Endothelial cell of umbilical vein (primary cell): ENCODE measurements around the gene MED27. TPM values are rescaled to one million over a fixed set of nuclear protein-coding genes. Genes with fewer than 3 reads are reported as not detected.

ENCODE experiments used
- BruUV-seq: library from RNA; stranded (reverse); fragments of 400-500 nt; replicated peaks from 2 replicates; lab custom pipeline; 2021; lab: Mats Ljungman, UMichigan
- CTCF ChIA-PET: fragments of 300-600, 350-600 bp; sonication (Branson Sonifier 250); formaldehyde crosslinking; loops from one replicate; lab custom pipeline; 2021; ENCODE audit warnings: antibody characterized with exemption, inconsistent platforms; lab: Charles Lee
- POLR2A ChIA-PET: fragments of 300-600, 350-600 bp; sonication (Branson Sonifier 250); formaldehyde crosslinking; loops from one replicate; lab custom pipeline; 2021; ENCODE audit warnings: antibody characterized with exemption, inconsistent platforms; lab: Charles Lee
- DNase-seq: peaks from one replicate; pipeline ENCODE4 v3.0.0-alpha.2; 2011; ENCODE audit warnings: low read depth, low spot score
- FAIRE-seq: peaks from 2 replicates; lab custom pipeline; 2011; peaks lifted over from hg19 to GRCh38; lab: Jason Lieb, UNC
- H2AFZ ChIP-seq: 2 replicates; pipeline ENCODE4 v1.6.0; 2012; ENCODE audit warnings: low read depth, low read length, control low read depth, inconsistent platforms
- H3K27ac ChIP-seq: 2 replicates; pipeline ENCODE4 v1.5.1; 2011; ENCODE audit warnings: low read depth, mild to moderate bottlenecking, control low read depth, low read length, moderate library complexity; ENCODE audit not compliant: insufficient read depth
- H3K27me3 ChIP-seq, 2 experiments: 2 replicates each; pipeline versions ENCODE4 v1.6.0 to v1.6.1; 2011; ENCODE audit warnings: low read length in 2 of 2, mixed read lengths in 1 of 2; ENCODE audit not compliant: control insufficient read depth in 2 of 2, insufficient read depth in 2 of 2
- H3K36me3 ChIP-seq, 2 experiments: 2 replicates in 1 of 2; 3 replicates in 1 of 2; pipeline ENCODE4 v1.5.1; 2011; ENCODE audit warnings: low read length in 2 of 2, mild to moderate bottlenecking in 1 of 2, moderate library complexity in 1 of 2; ENCODE audit not compliant: control insufficient read depth in 2 of 2, insufficient read depth in 2 of 2; ENCODE audit errors: extremely low read depth in 1 of 2
- H3K4me1 ChIP-seq: 3 replicates; pipeline ENCODE4 v1.5.1; 2011; ENCODE audit warnings: mild to moderate bottlenecking, low read length; ENCODE audit not compliant: control insufficient read depth, insufficient read depth; ENCODE audit errors: extremely low read depth
- H3K4me2 ChIP-seq: 2 replicates; pipeline ENCODE4 v1.6.1; 2011; ENCODE audit warnings: low read length, control low read depth, mixed read lengths; ENCODE audit not compliant: insufficient read depth
- H3K4me3 ChIP-seq, 3 experiments: fragments of 200-600 bp in 1 of 3; sonication (generic), shearing (Covaris generic) in 1 of 3; replicated peaks in 1 of 3; 2 replicates each; pipeline ENCODE4 v1.5.1; 2011 to 2016; ENCODE audit warnings: control low read depth in 3 of 3, low read length in 3 of 3, mild to moderate bottlenecking in 2 of 3, inconsistent platforms in 1 of 3, low read depth in 1 of 3, moderate library complexity in 1 of 3; ENCODE audit not compliant: insufficient read depth in 1 of 3
- H3K79me2 ChIP-seq: 2 replicates; pipeline ENCODE4 v1.6.0; 2012; ENCODE audit warnings: low read length, inconsistent platforms; ENCODE audit not compliant: control insufficient read depth, insufficient read depth
- H3K9ac ChIP-seq: replicated peaks from 2 replicates; pipeline ENCODE3; 2011; ENCODE audit warnings: low read length, control low read depth; ENCODE audit not compliant: insufficient read depth; ENCODE audit errors: extremely low read depth
- H3K9me1 ChIP-seq: replicated peaks from 3 replicates; pipeline ENCODE4 v1.6.0; 2011; ENCODE audit warnings: mild to moderate bottlenecking, low read length; ENCODE audit not compliant: control insufficient read depth, insufficient read depth; ENCODE audit errors: extremely low read depth
- H3K9me3 ChIP-seq: replicated peaks from 2 replicates; pipeline ENCODE4 v1.5.1; 2012; ENCODE audit warnings: low read length, inconsistent platforms; ENCODE audit not compliant: control insufficient read depth, insufficient read depth
- H4K20me1 ChIP-seq: replicated peaks from 2 replicates; pipeline ENCODE3; 2011; ENCODE audit warnings: mild to moderate bottlenecking, low read length; ENCODE audit not compliant: control insufficient read depth, insufficient read depth; ENCODE audit errors: extremely low read depth
- EZH2 ChIP-seq: IDR thresholded peaks from 2 replicates; pipeline ENCODE4 v1.6.1; 2012; ENCODE audit warnings: borderline replicate concordance, low read depth, mild to moderate bottlenecking, moderate library complexity, low read length, inconsistent platforms; ENCODE audit not compliant: severe bottlenecking
- FOS ChIP-seq: IDR thresholded peaks from 2 replicates; pipeline ENCODE4 v1.6.1; 2011; ENCODE audit warnings: mild to moderate bottlenecking, low read length, moderate library complexity, borderline replicate concordance; ENCODE audit not compliant: insufficient read depth
- GATA2 ChIP-seq: IDR thresholded peaks from 2 replicates; pipeline ENCODE4 v1.7.0; 2011; ENCODE audit warnings: low read depth, mild to moderate bottlenecking, moderate library complexity, mixed read lengths, low read length; ENCODE audit not compliant: insufficient read length, insufficient read depth
- JUN ChIP-seq: IDR thresholded peaks from 2 replicates; pipeline ENCODE4 v1.6.1; 2011; ENCODE audit warnings: borderline replicate concordance, low read depth; ENCODE audit not compliant: insufficient read length, insufficient read depth
- MYC ChIP-seq: IDR thresholded peaks from one replicate; pipeline ENCODE4 v1.6.1; 2011; ENCODE audit warnings: mild to moderate bottlenecking, low read depth, low read length
- POLR2A ChIP-seq: IDR thresholded peaks from 2 replicates; pipeline ENCODE4 v1.6.1; 2012; ENCODE audit warnings: low read depth, mild to moderate bottlenecking, control low read depth, low read length
- POLR2AphosphoS5 ChIP-seq: IDR thresholded peaks from 2 replicates; pipeline ENCODE4 v1.6.1; 2012; ENCODE audit warnings: low read depth, mild to moderate bottlenecking, control low read depth, low read length, moderate library complexity; ENCODE audit not compliant: insufficient read depth
- dilution Hi-C: fragments of 300-500 bp; cut with MboI; formaldehyde crosslinking; loops from one replicate; pipeline ENCODE4 v1.15.0; 2019; ENCODE audit warnings: low sequenced_read_pairs; ENCODE audit not compliant: extremely low pct_ligation_motif_present
- intact Hi-C: fragments of 100-400 bp; cut with micrococcal nuclease; formaldehyde crosslinking; loops from one replicate; pipeline ENCODE4 v1.10.0; 2022
- polyA plus RNA-seq, 4 experiments: library from polyadenylated mRNA; depleted of rRNA in 3 of 4; stranded (reverse) in 3 of 4; unstranded in 1 of 4; fragments of >200 nt; gene quantifications; 2 replicates each; pipeline versions ENCODE4 v1.2.1 to v1.2.3, GENCODE V29; 2011 to 2012; ENCODE audit warnings: missing spikeins in 1 of 4
- total RNA-seq: library from RNA; stranded (reverse); gene quantifications from 2 replicates; pipeline ENCODE4 v1.2.3, GENCODE V29; 2021
- TF ChIP-seq, protein P1 (sequence below): IDR thresholded peaks from 2 replicates; pipeline ENCODE4 v1.6.1; 2011; ENCODE audit not compliant: insufficient read depth, insufficient read length
- TF ChIP-seq, protein P2 (sequence below), 2 donors: IDR thresholded peaks; 1 replicate in 1 of 2; 2 replicates in 1 of 2; pipeline ENCODE4 v1.5.1; 2011; ENCODE audit warnings: low read length in 2 of 2, mild to moderate bottlenecking in 2 of 2, moderate library complexity in 2 of 2, control low read depth in 1 of 2, inconsistent platforms in 1 of 2, low read depth in 1 of 2; ENCODE audit not compliant: insufficient read depth in 1 of 2; ENCODE audit errors: extremely low read depth in 1 of 2

Gene MED27
- total and polyA plus RNA-seq, 2 donors (not counting 3 experiments of a cell fraction or from before 2014, with no cell fraction given) = 27.9 to 47.8 TPM

DNA sequence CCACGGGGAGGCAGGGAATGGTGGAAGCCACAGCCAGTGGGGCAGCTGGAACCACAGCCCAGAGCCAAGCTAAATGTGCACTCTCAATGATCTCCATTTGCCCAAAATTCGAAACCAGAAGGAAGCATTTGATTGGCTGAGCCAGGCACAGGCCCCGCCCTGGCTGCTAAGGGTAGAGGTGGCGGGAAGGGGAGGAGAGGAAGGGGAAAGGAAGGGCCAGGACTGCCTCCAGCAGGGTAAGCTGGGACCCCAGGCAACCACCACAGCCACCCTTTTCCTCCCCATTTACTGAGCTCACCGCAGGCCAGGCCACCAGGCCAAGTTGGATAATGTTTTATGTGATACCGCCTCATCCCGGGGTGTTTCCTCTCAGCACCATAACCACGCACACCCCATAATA lies 239.4 kb downstream of the MED27 start:
- ChIA-PET POLR2A (no interaction called here), CTCF (interaction anchor here (1.2 to 1.6 kb wide), 3 partner anchors 14 to 396 kb away, joined by 5 to 7 read pairs (median 5); no protein-coding TSS in a partner anchor)
- no peaks in the 10 kb centered on the region for H4K20me1 ChIP-seq
- dilution Hi-C loops (no loop called here), intact Hi-C loops (no loop called here)
- H3K36me3 ChIP-seq = no peaks in the 10 kb centered on the region
- DNase-seq = no peak
- FAIRE-seq = no peak
- H3K9me1 ChIP-seq = no peaks in the 10 kb centered on the region
- no peaks in the 10 kb centered on the region for H3K79me2 ChIP-seq
- peaks cover 0 to under 1% of the 10 kb centered on the region in 2 experiments for H3K27me3 ChIP-seq
- no peak overlapping the region for H3K4me2 ChIP-seq
- H3K4me3 ChIP-seq = no peak overlapping the region
- H2AFZ ChIP-seq = no peak overlapping the region
- no peaks in the 10 kb centered on the region for H3K9me3 ChIP-seq
- no TSS peak for BruUV-seq
- no peak for TF ChIP-seq POLR2A
- TF ChIP-seq, protein P1, sequence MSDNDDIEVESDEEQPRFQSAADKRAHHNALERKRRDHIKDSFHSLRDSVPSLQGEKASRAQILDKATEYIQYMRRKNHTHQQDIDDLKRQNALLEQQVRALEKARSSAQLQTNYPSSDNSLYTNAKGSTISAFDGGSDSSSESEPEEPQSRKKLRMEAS = no peak
- TF ChIP-seq, protein P2, sequence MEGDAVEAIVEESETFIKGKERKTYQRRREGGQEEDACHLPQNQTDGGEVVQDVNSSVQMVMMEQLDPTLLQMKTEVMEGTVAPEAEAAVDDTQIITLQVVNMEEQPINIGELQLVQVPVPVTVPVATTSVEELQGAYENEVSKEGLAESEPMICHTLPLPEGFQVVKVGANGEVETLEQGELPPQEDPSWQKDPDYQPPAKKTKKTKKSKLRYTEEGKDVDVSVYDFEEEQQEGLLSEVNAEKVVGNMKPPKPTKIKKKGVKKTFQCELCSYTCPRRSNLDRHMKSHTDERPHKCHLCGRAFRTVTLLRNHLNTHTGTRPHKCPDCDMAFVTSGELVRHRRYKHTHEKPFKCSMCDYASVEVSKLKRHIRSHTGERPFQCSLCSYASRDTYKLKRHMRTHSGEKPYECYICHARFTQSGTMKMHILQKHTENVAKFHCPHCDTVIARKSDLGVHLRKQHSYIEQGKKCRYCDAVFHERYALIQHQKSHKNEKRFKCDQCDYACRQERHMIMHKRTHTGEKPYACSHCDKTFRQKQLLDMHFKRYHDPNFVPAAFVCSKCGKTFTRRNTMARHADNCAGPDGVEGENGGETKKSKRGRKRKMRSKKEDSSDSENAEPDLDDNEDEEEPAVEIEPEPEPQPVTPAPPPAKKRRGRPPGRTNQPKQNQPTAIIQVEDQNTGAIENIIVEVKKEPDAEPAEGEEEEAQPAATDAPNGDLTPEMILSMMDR (IDR thresholded peaks at IDR 0.05; ENCODE audit: extremely low read depth in 1 of 2, insufficient read depth in 1 of 2, low read depth in 1 of 2, low read length in 2 of 2) = no peak
- TF ChIP-seq JUN = no peak
- TF ChIP-seq EZH2 = no peak
- no peak for TF ChIP-seq MYC
- no peak for TF ChIP-seq POLR2AphosphoS5
- TF ChIP-seq FOS = no peak
- no peak for TF ChIP-seq GATA2
- no peak overlapping the region for H3K27ac ChIP-seq
- H3K9ac ChIP-seq = no peak overlapping the region
- H3K4me1 ChIP-seq = no peaks in the 10 kb centered on the region
